Glutamatergic neuron (in vitro differentiated cells): ENCODE results near the gene S1PR4. TPM values are rescaled to one million over a fixed set of nuclear protein-coding genes. Genes with fewer than 3 reads are reported as not detected.
"Not testable (repeated sequence)": the region's sequence is repeated elsewhere in the genome, so short reads cannot be mapped to it uniquely, and the experiment has no call there.

ENCODE experiments used
- DNase-seq: peaks from one replicate; pipeline ENCODE4 v3.0.0; 2022
- H3K27ac Mint-ChIP-seq: one replicate; pipeline ENCODE4 v1.8.0; 2020; ENCODE audit warnings: mild to moderate bottlenecking, mixed read lengths, inconsistent platforms; ENCODE audit not compliant: unreplicated experiment
- H3K27me3 Mint-ChIP-seq: one replicate; pipeline ENCODE4 v1.8.0; 2020; ENCODE audit warnings: mild to moderate bottlenecking, moderate library complexity, mixed read lengths, inconsistent platforms; ENCODE audit not compliant: unreplicated experiment
- H3K36me3 Mint-ChIP-seq: one replicate; pipeline ENCODE4 v1.8.0; 2020; ENCODE audit warnings: mild to moderate bottlenecking, mixed read lengths, inconsistent platforms; ENCODE audit not compliant: unreplicated experiment
- H3K4me1 Mint-ChIP-seq: one replicate; pipeline ENCODE4 v1.8.0; 2020; ENCODE audit warnings: mild to moderate bottlenecking, low read depth, mixed read lengths, inconsistent platforms; ENCODE audit not compliant: unreplicated experiment
- H3K4me3 Mint-ChIP-seq: one replicate; pipeline ENCODE4 v1.8.0; 2020; ENCODE audit warnings: mild to moderate bottlenecking, mixed read lengths, inconsistent platforms; ENCODE audit not compliant: unreplicated experiment
- H3K9me3 Mint-ChIP-seq: one replicate; pipeline ENCODE4 v1.8.0; 2020; ENCODE audit warnings: mild to moderate bottlenecking, moderate library complexity, mixed read lengths, inconsistent platforms; ENCODE audit not compliant: unreplicated experiment
- CTCF ChIP-seq: fragments of 200-600 bp; sonication (generic); IDR thresholded peaks from one replicate; pipeline ENCODE4 v1.5.0; 2021; ENCODE audit not compliant: partially characterized antibody, unreplicated experiment
- total RNA-seq: library from RNA; stranded (reverse); fragmentation: NEBNext Ultra II Directional; extraction: Animal tissue kit (Norgen Biotek cat#: 25700); gene quantifications from one replicate; pipeline ENCODE4 v1.2.1, GENCODE V29; 2021; ENCODE audit not compliant: unreplicated experiment

Gene S1PR4
- total RNA-seq, 1 donor from 2014 or later = not detected

GRCh38 chr19:3201072-3201700 is 22.6 kb downstream of the S1PR4 start:
- DNase-seq = no peak
- Mint-ChIP-seq H3K9me3 (no peaks in the 10 kb centered on the region), H3K4me3 (no peak overlapping the region)

GRCh38 chr19:3201911-3202310 is 23.3 kb downstream of the S1PR4 start:
- H3K4me3 Mint-ChIP-seq = no peak overlapping the region
- H3K27me3 Mint-ChIP-seq = peaks cover 1% of the 10 kb centered on the region
- no peak for TF ChIP-seq CTCF
- no peak for DNase-seq
- H3K36me3 Mint-ChIP-seq = no peaks in the 10 kb centered on the region
- no peaks in the 10 kb centered on the region for H3K4me1 Mint-ChIP-seq
- no peaks in the 10 kb centered on the region for H3K9me3 Mint-ChIP-seq
- H3K27ac Mint-ChIP-seq = no peak overlapping the region

More at GRCh38 chr19:3201072-3201700, 22.6 kb downstream of the S1PR4 start:
- Mint-ChIP-seq H3K4me1 (no peaks in the 10 kb centered on the region), H3K27me3 (peaks cover 1% of the 10 kb centered on the region), H3K27ac (no peak overlapping the region), H3K36me3 (no peaks in the 10 kb centered on the region)
- no peak for TF ChIP-seq CTCF

- Mint-ChIP-seq H3K27me3 (peaks cover 1% of the 10 kb centered on the region), H3K36me3 (no peaks in the 10 kb centered on the region), H3K9me3 (no peaks in the 10 kb centered on the region), H3K4me3 (no peak overlapping the region), H3K4me1 (no peaks in the 10 kb centered on the region), H3K27ac (no peak overlapping the region)
- DNase-seq = no peak
- no peak for TF ChIP-seq CTCF
Measured at GRCh38 chr19:3202346-3202745, 23.8 kb downstream of the S1PR4 start.

GRCh38 chr19:3202895-3203294 is 24.3 kb downstream of the S1PR4 start:
- not testable (repeated sequence) for H3K4me3 Mint-ChIP-seq, DNase-seq, H3K27me3 Mint-ChIP-seq, H3K4me1 Mint-ChIP-seq, H3K27ac Mint-ChIP-seq, H3K9me3 Mint-ChIP-seq, H3K36me3 Mint-ChIP-seq

GRCh38 chr19:3203805-3204645 is 25.5 kb downstream of the S1PR4 start:
- Mint-ChIP-seq H3K27ac (no peak overlapping the region), H3K36me3 (no peaks in the 10 kb centered on the region), H3K4me3 (no peak overlapping the region), H3K27me3 (no peaks in the 10 kb centered on the region), H3K4me1 (no peaks in the 10 kb centered on the region), H3K9me3 (no peaks in the 10 kb centered on the region)
- TF ChIP-seq CTCF = no peak
- DNase-seq = no peak
